BLaER1 treated with 17β-estradiol and CSF1 and Interleukin-3, amounts not matched to agents 10 nM and 100 nM (cell line): ENCODE measurements around the gene SHISAL1.

Source experiments
- H3K27ac ChIP-seq, 11 experiments: shearing (Covaris generic); formaldehyde crosslinking; 2 replicates each; pipeline ENCODE4 v1.8.1; 2022
- H3K27me3 ChIP-seq, 11 experiments: shearing (Covaris generic); formaldehyde crosslinking; 2 replicates each; pipeline ENCODE4 v1.8.1; 2022
- H3K36me3 ChIP-seq, 11 experiments: shearing (Covaris generic); formaldehyde crosslinking; 2 replicates each; pipeline ENCODE4 v1.8.1; 2022
- H3K4me1 ChIP-seq, 10 experiments: shearing (Covaris generic); formaldehyde crosslinking; 2 replicates each; pipeline ENCODE4 v1.8.1; 2022
- H3K4me2 ChIP-seq, 11 experiments: shearing (Covaris generic); formaldehyde crosslinking; 2 replicates each; pipeline ENCODE4 v1.8.1; 2022
- H3K4me3 ChIP-seq, 10 experiments: shearing (Covaris generic); formaldehyde crosslinking; 2 replicates each; pipeline ENCODE4 v1.8.1; 2022
- H3K9ac ChIP-seq, 11 experiments: shearing (Covaris generic); formaldehyde crosslinking; 2 replicates each; pipeline ENCODE4 v1.8.1; 2022
- H3K9me3 ChIP-seq, 11 experiments: shearing (Covaris generic); formaldehyde crosslinking; replicated peaks in 1 of 11; 2 replicates each; pipeline ENCODE4 v1.8.1; 2022
- H4K20me1 ChIP-seq, 11 experiments: shearing (Covaris generic); formaldehyde crosslinking; 2 replicates each; pipeline ENCODE4 v1.8.1; 2022
- Cebpa-rat ChIP-seq, 11 experiments: shearing (Covaris generic); IDR thresholded peaks; 2 replicates each; pipeline ENCODE4 v1.8.1; 2022

Gene SHISAL1

GRCh38 chr22:44203203-44203602 lies 109.5 kb downstream of the SHISAL1 start:
- Histone ChIP-seq H3K4me3 (no peak overlapping the region), H3K27me3 (peaks cover 0 to 17% (median 0%) of the 10 kb centered on the region in 11 experiments; a peak in 9 of 22 replicates), H4K20me1 (peaks cover 25 to 85% (median 70%) of the 10 kb centered on the region in 11 experiments; a peak in 20 of 22 replicates), H3K27ac (no peak overlapping the region), H3K9ac (no peak overlapping the region), H3K4me1 (peaks cover 18 to 51% (median 43%) of the 10 kb centered on the region in 10 experiments), H3K4me2 (0 out of 22 replicates have a peak overlapping the region, but pooled peaks of 1 of the 11 experiments have one; percentile 2), H3K36me3 (peaks cover 0 to 79% (median 35%) of the 10 kb centered on the region in 11 experiments; a peak in 15 of 22 replicates), H3K9me3 (no peaks in the 10 kb centered on the region)
- TF ChIP-seq Cebpa-rat (IDR thresholded peaks at IDR 0.05), result no peak

- H3K9ac ChIP-seq, result no peak overlapping the region
- H3K27ac ChIP-seq, result no peak overlapping the region
- H4K20me1 ChIP-seq, result peaks cover 25 to 88% (median 70%) of the 10 kb centered on the region in 11 experiments; a peak in 20 of 22 replicates
- H3K4me2 ChIP-seq, result 0 out of 22 replicates have a peak overlapping the region, but pooled peaks of 1 of the 11 experiments have one; percentile 10
- peaks cover 18 to 51% (median 43%) of the 10 kb centered on the region in 10 experiments for H3K4me1 ChIP-seq
- H3K36me3 ChIP-seq, result peaks cover 0 to 87% (median 43%) of the 10 kb centered on the region in 11 experiments; a peak in 15 of 22 replicates
- peaks cover 0 to 17% (median 0%) of the 10 kb centered on the region in 11 experiments; a peak in 9 of 22 replicates for H3K27me3 ChIP-seq
- no peaks in the 10 kb centered on the region for H3K9me3 ChIP-seq
- no peak for TF ChIP-seq Cebpa-rat (IDR thresholded peaks at IDR 0.05)
- no peak overlapping the region for H3K4me3 ChIP-seq
Observed at GRCh38 chr22:44202261-44202789, 110.4 kb downstream of the SHISAL1 start.

- Histone ChIP-seq H3K36me3 (peaks cover 0 to 94% (median 45%) of the 10 kb centered on the region in 11 experiments; a peak in 15 of 22 replicates), H3K9me3 (no peaks in the 10 kb centered on the region), H3K4me3 (no peak overlapping the region), H3K27me3 (peaks cover 0 to 17% (median 0%) of the 10 kb centered on the region in 11 experiments; a peak in 9 of 22 replicates), H4K20me1 (peaks cover 25 to 93% (median 70%) of the 10 kb centered on the region in 11 experiments; a peak in 20 of 22 replicates), H3K9ac (no peak overlapping the region), H3K4me2 (peak overlapping the region in 6 of 11 experiments; percentile 70 to 84 (median 78); a peak in 7 of 22 replicates), H3K4me1 (peaks cover 18 to 53% (median 43%) of the 10 kb centered on the region in 10 experiments), H3K27ac (no peak overlapping the region)
- TF ChIP-seq Cebpa-rat (IDR thresholded peaks at IDR 0.05), result no peak
Observed at GRCh38 chr22:44201665-44202064, 111.1 kb downstream of the SHISAL1 start.

GRCh38 chr22:44200855-44201550 lies 111.7 kb downstream of the SHISAL1 start:
- peaks cover 0 to 17% (median 0%) of the 10 kb centered on the region in 11 experiments; a peak in 9 of 22 replicates for H3K27me3 ChIP-seq
- peaks cover 25 to 93% (median 66%) of the 10 kb centered on the region in 11 experiments; a peak in 20 of 22 replicates for H4K20me1 ChIP-seq
- no peaks in the 10 kb centered on the region for H3K9me3 ChIP-seq
- H3K36me3 ChIP-seq, result peaks cover 0 to 98% (median 45%) of the 10 kb centered on the region in 11 experiments; a peak in 15 of 22 replicates
- peaks cover 18 to 60% (median 48%) of the 10 kb centered on the region in 10 experiments for H3K4me1 ChIP-seq
- no peak overlapping the region; a peak in 1 of 20 replicates for H3K4me3 ChIP-seq
- peak overlapping the region in 3 of 11 experiments; percentile 5 to 24 (median 11); a peak in 4 of 22 replicates for H3K9ac ChIP-seq
- TF ChIP-seq Cebpa-rat (IDR thresholded peaks at IDR 0.05), result no peak
- H3K27ac ChIP-seq, result no peak overlapping the region
- peak overlapping the region; percentile 50 to 84 (median 71) for H3K4me2 ChIP-seq

- Histone ChIP-seq H3K27ac (no peak overlapping the region), H3K4me2 (peak overlapping the region; percentile 50 to 84 (median 71)), H3K4me1 (peaks cover 18 to 62% (median 53%) of the 10 kb centered on the region in 10 experiments), H3K9me3 (no peaks in the 10 kb centered on the region), H3K36me3 (peaks cover 0 to 97% (median 45%) of the 10 kb centered on the region in 11 experiments; a peak in 15 of 22 replicates), H4K20me1 (peaks cover 25 to 93% (median 65%) of the 10 kb centered on the region in 11 experiments; a peak in 20 of 22 replicates), H3K27me3 (peaks cover 0 to 17% (median 0%) of the 10 kb centered on the region in 11 experiments; a peak in 9 of 22 replicates), H3K9ac (peak overlapping the region in 3 of 11 experiments; percentile 5 to 24 (median 11); a peak in 4 of 22 replicates), H3K4me3 (no peak overlapping the region; a peak in 1 of 20 replicates)
- no peak for TF ChIP-seq Cebpa-rat (IDR thresholded peaks at IDR 0.05)
Observed at GRCh38 chr22:44200451-44200850, 112.3 kb downstream of the SHISAL1 start.

- peak overlapping the region; percentile 50 to 84 (median 71) for H3K4me2 ChIP-seq
- H3K4me3 ChIP-seq, result no peak overlapping the region
- no peak overlapping the region for H3K27ac ChIP-seq
- H3K9ac ChIP-seq, result peak overlapping the region in 2 of 11 experiments; percentile 5 to 11; a peak in 2 of 22 replicates
- TF ChIP-seq Cebpa-rat (IDR thresholded peaks at IDR 0.05), result no peak
- H3K4me1 ChIP-seq, result peaks cover 18 to 62% (median 53%) of the 10 kb centered on the region in 10 experiments
- H3K36me3 ChIP-seq, result peaks cover 0 to 91% (median 45%) of the 10 kb centered on the region in 11 experiments; a peak in 15 of 22 replicates
- H3K27me3 ChIP-seq, result peaks cover 0 to 17% (median 0%) of the 10 kb centered on the region in 11 experiments; a peak in 9 of 22 replicates
- peaks cover 25 to 93% (median 64%) of the 10 kb centered on the region in 11 experiments; a peak in 20 of 22 replicates for H4K20me1 ChIP-seq
- no peaks in the 10 kb centered on the region for H3K9me3 ChIP-seq
Observed at GRCh38 chr22:44199866-44200265, 112.9 kb downstream of the SHISAL1 start.

GRCh38 chr22:44199164-44199563 lies 113.6 kb downstream of the SHISAL1 start:
- peaks cover 18 to 62% (median 53%) of the 10 kb centered on the region in 10 experiments for H3K4me1 ChIP-seq
- no peak overlapping the region for H3K4me3 ChIP-seq
- peaks cover 0 to 89% (median 45%) of the 10 kb centered on the region in 11 experiments; a peak in 15 of 22 replicates for H3K36me3 ChIP-seq
- no peak for TF ChIP-seq Cebpa-rat (IDR thresholded peaks at IDR 0.05)
- H3K27me3 ChIP-seq, result peaks cover 0 to 17% (median 3%) of the 10 kb centered on the region in 11 experiments; a peak in 11 of 22 replicates
- peak overlapping the region; percentile 26 to 84 (median 71); a peak in 13 of 22 replicates for H3K4me2 ChIP-seq
- H4K20me1 ChIP-seq, result peaks cover 20 to 93% (median 63%) of the 10 kb centered on the region in 11 experiments; a peak in 20 of 22 replicates
- H3K9ac ChIP-seq, result no peak overlapping the region
- H3K9me3 ChIP-seq, result no peaks in the 10 kb centered on the region
- no peak overlapping the region for H3K27ac ChIP-seq

GRCh38 chr22:44197271-44197670 lies 115.5 kb downstream of the SHISAL1 start:
- no peak overlapping the region for H3K9ac ChIP-seq
- H3K4me2 ChIP-seq, result no peak overlapping the region
- H3K4me3 ChIP-seq, result no peak overlapping the region
- peaks cover 0 to 88% (median 40%) of the 10 kb centered on the region in 11 experiments; a peak in 15 of 22 replicates for H3K36me3 ChIP-seq
- peaks cover 17 to 93% (median 69%) of the 10 kb centered on the region in 11 experiments; a peak in 20 of 22 replicates for H4K20me1 ChIP-seq
- no peak for TF ChIP-seq Cebpa-rat (IDR thresholded peaks at IDR 0.05)
- no peak overlapping the region for H3K27ac ChIP-seq
- H3K4me1 ChIP-seq, result peaks cover 26 to 78% (median 66%) of the 10 kb centered on the region in 10 experiments
- peaks cover 0 to 3% (median 0%) of the 10 kb centered on the region in 11 experiments; a peak in 1 of 22 replicates for H3K9me3 ChIP-seq
- peaks cover 0 to 27% (median 15%) of the 10 kb centered on the region in 11 experiments; a peak in 12 of 22 replicates for H3K27me3 ChIP-seq
